Small intestine (tissue), 7 donors: ENCODE results near the gene NWD2. TPM values are rescaled to one million over a fixed set of nuclear protein-coding genes. Genes with fewer than 3 reads are reported as not detected.

Experiments
- DNase-seq, 2 donors: peaks; one replicate each; pipeline versions ENCODE4 v3.0.0 to v3.0.0-alpha.2; 2013
- FAIRE-seq: peaks from 2 replicates; lab custom pipeline; 2012; peaks lifted over from hg19 to GRCh38; lab: Jason Lieb, UNC
- H3K27ac ChIP-seq, 3 donors: one replicate each; pipeline ENCODE4 v1.5.1; 2013; ENCODE audit warnings: low read length in 2 of 3, mild to moderate bottlenecking in 2 of 3, control low read depth in 1 of 3, inconsistent platforms in 1 of 3, low read depth in 1 of 3, moderate library complexity in 1 of 3
- H3K27me3 ChIP-seq, 3 donors: one replicate each; pipeline ENCODE4 v1.6.1; 2013; ENCODE audit warnings: low read length in 3 of 3, inconsistent platforms in 1 of 3; ENCODE audit not compliant: control insufficient read depth in 3 of 3, insufficient read depth in 3 of 3
- H3K36me3 ChIP-seq, 3 donors: one replicate each; pipeline ENCODE4 v1.6.1; 2013; ENCODE audit warnings: low read length in 3 of 3, inconsistent platforms in 1 of 3, low read depth in 1 of 3, mild to moderate bottlenecking in 1 of 3, moderate library complexity in 1 of 3; ENCODE audit not compliant: control insufficient read depth in 3 of 3, insufficient read depth in 2 of 3
- H3K4me1 ChIP-seq, 3 donors: one replicate each; pipeline ENCODE4 v1.6.1; 2013; ENCODE audit warnings: low read length in 2 of 3, inconsistent platforms in 1 of 3, low read depth in 1 of 3, mild to moderate bottlenecking in 1 of 3, moderate library complexity in 1 of 3; ENCODE audit not compliant: control insufficient read depth in 3 of 3, insufficient read depth in 2 of 3
- H3K4me3 ChIP-seq, 3 donors: one replicate each; pipeline ENCODE4 v1.5.1; 2013; ENCODE audit warnings: low read length in 3 of 3, control low read depth in 1 of 3, inconsistent platforms in 1 of 3, low read depth in 1 of 3, mild to moderate bottlenecking in 1 of 3, moderate library complexity in 1 of 3
- H3K9me3 ChIP-seq, 2 donors: one replicate each; pipeline ENCODE4 v1.6.1; 2013; ENCODE audit warnings: low read depth in 1 of 2, low read length in 1 of 2; ENCODE audit not compliant: control insufficient read depth in 2 of 2, insufficient read depth in 1 of 2
- WGBS, 3 donors: extraction: QIAGEN DNeasy Blood & Tissue Kit; methylation state at CpG; one replicate each; pipeline ENCODE4 v1.1.7; 2013; 5-methylcytosine and 5-hydroxymethylcytosine counted together
- polyA plus RNA-seq, 4 donors: library from polyadenylated mRNA; stranded (reverse) in 3 of 4; unstranded in 1 of 4; fragments of 200-250 nt in 3 of 4; fragments of 120-200 nt in 1 of 4; gene quantifications; one replicate each; pipeline versions ENCODE4 v1.2.1 to v1.2.3, GENCODE V29; 2013
- donor health status: healthy with polysubstance abuse.
- donor health status: control.
- donor health status: control.
- donor health status: Bipolar disorder and iron deficiency.
- donor health status: healthy.

Gene NWD2
- polyA plus RNA-seq, 4 donors: under 0.01 to 0.15 (median 0.01) TPM; not detected in 1

- no peaks in the 10 kb centered on the region for H3K9me3 ChIP-seq
- no peak for FAIRE-seq
Observed at GRCh38 chr4:37365888-37366287, 121.3 kb downstream of the NWD2 start.

DNA sequence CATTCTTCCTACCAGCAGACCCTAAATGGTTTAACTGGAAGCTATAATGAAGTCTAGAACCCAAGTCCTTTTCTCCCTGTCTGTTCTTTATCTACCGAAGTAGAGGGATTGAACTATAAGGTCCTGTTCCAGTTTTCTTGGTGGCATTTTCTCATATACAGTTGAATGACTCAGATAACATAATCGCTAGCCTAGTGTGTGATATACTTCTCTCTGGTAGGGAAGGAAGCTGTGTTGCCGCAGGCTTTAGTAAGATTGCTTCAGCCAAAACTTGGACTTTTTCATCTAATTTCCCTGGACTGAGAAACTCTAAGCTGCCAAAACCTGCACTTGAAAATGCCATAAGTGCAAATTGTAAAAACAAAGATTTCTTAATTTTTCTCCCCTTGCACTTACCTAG lies 123.4 kb downstream of the NWD2 start:
- H3K36me3 ChIP-seq: no peaks in the 10 kb centered on the region
- no peaks in the 10 kb centered on the region for H3K27me3 ChIP-seq
- H3K4me3 ChIP-seq: no peak overlapping the region
- H3K27ac ChIP-seq: no peak overlapping the region
- no peak for DNase-seq
- no peak for FAIRE-seq
- H3K4me1 ChIP-seq: no peaks in the 10 kb centered on the region
- 76 to 87% (median 85%) methylated on average over 3 of the region's 3 CpGs for WGBS, 3 donors
- no peaks in the 10 kb centered on the region for H3K9me3 ChIP-seq

More at GRCh38 chr4:37365888-37366287, 121.3 kb downstream of the NWD2 start:
- DNase-seq: no peak
- no peak overlapping the region for H3K27ac ChIP-seq
- H3K4me1 ChIP-seq: no peaks in the 10 kb centered on the region
- no peaks in the 10 kb centered on the region for H3K27me3 ChIP-seq
- H3K4me3 ChIP-seq: no peak overlapping the region
- no peaks in the 10 kb centered on the region for H3K36me3 ChIP-seq

- WGBS, 3 donors: 92 to 96% (median 94%) methylated on average over 2 of the region's 2 CpGs
- FAIRE-seq (no peak), DNase-seq (no peak)
- Histone ChIP-seq H3K27me3 (peaks cover 0 to 3% (median 0%) of the 10 kb centered on the region in 3 donors), H3K4me3 (no peak overlapping the region), H3K9me3 (no peaks in the 10 kb centered on the region), H3K4me1 (no peaks in the 10 kb centered on the region), H3K36me3 (no peaks in the 10 kb centered on the region), H3K27ac (no peak overlapping the region)
Observed at GRCh38 chr4:37370052-37370451, 125.5 kb downstream of the NWD2 start.

DNA sequence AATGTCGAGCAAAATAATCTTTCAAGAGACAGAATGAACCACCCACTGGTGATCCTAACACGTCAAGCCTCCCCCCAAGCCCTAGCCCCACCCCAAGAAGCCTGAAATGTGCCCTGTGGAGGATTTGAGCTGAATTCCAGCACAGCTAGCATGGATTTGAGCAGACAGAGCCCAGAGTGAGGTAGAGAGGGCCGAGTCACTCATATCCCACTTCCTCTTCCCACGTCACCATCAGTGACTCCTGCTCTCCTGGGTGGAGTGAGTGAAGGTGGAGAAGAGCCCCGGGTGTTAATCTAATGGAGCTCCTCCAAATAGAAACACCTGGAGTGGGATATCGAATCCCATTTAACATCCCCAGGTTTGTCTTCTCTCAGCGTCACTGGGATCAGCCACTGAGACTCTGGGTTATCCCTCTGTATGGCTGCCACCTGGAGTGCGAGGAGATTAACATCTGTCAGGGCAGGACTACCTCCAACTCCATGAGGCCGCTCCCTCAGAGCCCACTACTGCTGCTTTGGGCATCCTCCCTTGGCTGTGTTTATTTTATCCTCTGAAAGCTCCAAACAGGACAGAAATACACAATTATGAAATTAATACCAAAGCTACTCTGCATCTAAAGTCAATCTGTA lies 136.6 kb downstream of the NWD2 start:
- no peak for FAIRE-seq
- no peaks in the 10 kb centered on the region for H3K36me3 ChIP-seq
- no peak for DNase-seq

DNA sequence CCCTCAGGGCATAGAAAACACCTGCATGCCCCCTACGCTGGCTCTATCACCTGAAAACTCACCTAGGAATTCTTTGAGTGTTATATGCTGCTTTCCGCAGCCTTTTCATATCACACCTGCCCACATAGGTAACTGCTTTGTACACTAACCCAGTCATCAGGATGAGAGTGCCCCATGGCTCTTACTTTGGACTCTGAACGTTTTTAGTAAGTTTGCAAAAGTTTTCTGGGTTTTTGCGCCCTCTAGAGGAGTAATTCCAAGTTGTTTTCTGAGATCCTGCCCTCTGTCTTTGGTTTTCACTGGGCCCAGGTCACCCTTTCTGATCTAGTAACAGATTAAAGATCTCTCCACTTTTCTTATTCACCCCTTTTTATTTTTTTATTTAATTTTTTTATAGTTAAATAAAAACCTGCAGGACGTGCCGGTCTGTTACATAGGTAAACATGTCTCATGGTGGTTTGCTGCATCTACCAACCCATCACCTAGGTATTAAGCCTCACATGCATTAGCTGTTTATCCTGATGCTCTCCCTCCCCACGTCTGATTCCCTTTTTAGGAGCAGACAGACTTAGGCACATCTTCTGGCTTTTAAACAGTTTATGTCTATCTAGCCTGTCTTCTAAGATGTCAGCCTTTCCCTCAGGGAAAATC lies 139.2 kb downstream of the NWD2 start:
- FAIRE-seq (no peak), DNase-seq (peak; percentile 81 to 82)
- 12 to 30% (median 21%) methylated on average over 7 of the region's 7 CpGs for WGBS, 3 donors
- Histone ChIP-seq H3K27me3 (peaks cover 0 to 3% (median 0%) of the 10 kb centered on the region in 3 donors), H3K4me1 (peaks cover 0 to 4% (median 0%) of the 10 kb centered on the region in 3 donors), H3K4me3 (no peak overlapping the region), H3K36me3 (no peaks in the 10 kb centered on the region), H3K9me3 (no peaks in the 10 kb centered on the region), H3K27ac (no peak overlapping the region)

More for the DNA sequence above, 136.6 kb downstream of the NWD2 start:
- peaks cover 0 to 3% (median 0%) of the 10 kb centered on the region in 3 donors for H3K27me3 ChIP-seq
- H3K27ac ChIP-seq: no peak overlapping the region
- 57 to 61% (median 60%) methylated on average over 9 of the region's 9 CpGs for WGBS, 3 donors
- H3K4me3 ChIP-seq: no peak overlapping the region
- no peaks in the 10 kb centered on the region for H3K9me3 ChIP-seq
- peaks cover 0 to 4% (median 0%) of the 10 kb centered on the region in 3 donors for H3K4me1 ChIP-seq

- Histone ChIP-seq H3K9me3 (no peaks in the 10 kb centered on the region), H3K27ac (no peak overlapping the region), H3K36me3 (no peaks in the 10 kb centered on the region), H3K4me1 (peaks cover 0 to 4% (median 0%) of the 10 kb centered on the region in 3 donors), H3K27me3 (peaks cover 0 to 3% (median 0%) of the 10 kb centered on the region in 3 donors), H3K4me3 (no peak overlapping the region)
- WGBS, 3 donors: 66 to 74% (median 70%) methylated on average over 2 of the region's 2 CpGs
- FAIRE-seq (no peak), DNase-seq (no peak)
Observed at GRCh38 chr4:37385424-37385823, 140.9 kb downstream of the NWD2 start.

DNA sequence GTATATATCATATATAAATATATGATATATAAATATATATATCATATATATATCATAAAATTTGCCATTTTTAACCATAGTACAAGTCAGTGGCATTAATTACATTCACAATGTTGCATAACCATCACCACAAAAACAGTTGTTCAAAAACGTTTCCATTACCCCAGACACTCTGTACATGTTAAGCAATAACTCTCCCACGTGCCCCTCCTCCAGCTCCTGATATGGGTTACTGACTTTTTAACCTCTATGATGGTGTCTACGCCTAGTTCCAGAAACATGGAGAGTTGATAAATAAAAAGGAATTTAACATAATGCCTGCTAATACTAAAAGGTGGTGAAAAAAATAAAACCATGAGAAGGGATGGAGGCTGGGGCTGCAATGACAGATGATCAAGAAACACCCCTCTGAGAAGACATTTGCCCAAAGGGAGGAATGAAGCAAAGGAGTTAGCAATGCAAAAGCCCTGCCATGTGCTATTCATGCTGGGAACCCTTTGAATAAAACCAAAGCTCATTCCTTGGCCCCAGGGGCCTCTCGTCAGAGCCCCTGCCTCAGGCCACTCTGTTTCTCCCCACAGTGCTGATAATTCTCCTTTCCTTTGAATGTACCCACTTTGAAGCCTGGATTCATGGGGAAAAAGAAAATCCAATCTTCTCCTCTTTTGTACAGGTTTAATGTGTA lies 144.3 kb downstream of the NWD2 start:
- no peak for FAIRE-seq
- Histone ChIP-seq H3K9me3 (no peaks in the 10 kb centered on the region), H3K27ac (no peak overlapping the region), H3K27me3 (no peaks in the 10 kb centered on the region), H3K36me3 (no peaks in the 10 kb centered on the region), H3K4me3 (no peak overlapping the region), H3K4me1 (no peaks in the 10 kb centered on the region)
- 51 to 62% (median 52%) methylated on average over 4 of the region's 4 CpGs for WGBS, 3 donors
- DNase-seq: no peak

DNA sequence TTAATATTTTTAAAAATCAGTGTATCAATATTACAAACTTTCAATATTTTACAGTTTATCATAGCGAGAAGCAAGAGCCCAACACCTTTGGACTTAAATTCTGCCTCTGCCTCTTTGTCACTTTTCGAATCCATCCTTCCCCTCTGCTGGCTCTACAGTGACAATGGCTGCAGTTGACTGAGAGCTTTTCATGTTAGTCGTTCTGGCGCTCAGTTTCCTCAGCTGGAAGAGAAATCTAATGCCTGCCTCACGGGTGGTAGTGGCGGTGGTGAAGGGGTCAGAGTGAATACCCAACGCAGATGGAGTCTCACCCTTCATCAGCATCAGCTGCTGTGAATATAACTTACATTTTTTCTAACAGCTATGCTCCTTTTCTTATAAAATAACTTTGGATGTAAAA lies 144.8 kb downstream of the NWD2 start:
- Histone ChIP-seq H3K27ac (no peak overlapping the region), H3K4me3 (no peak overlapping the region), H3K27me3 (no peaks in the 10 kb centered on the region), H3K36me3 (no peaks in the 10 kb centered on the region), H3K9me3 (no peaks in the 10 kb centered on the region), H3K4me1 (no peaks in the 10 kb centered on the region)
- DNase-seq (no peak), FAIRE-seq (no peak)
- WGBS, 3 donors: 75 to 84% (median 75%) methylated on average over 7 of the region's 7 CpGs
